Left lung (tissue), 10 donors: ENCODE measurements around the gene CD84. TPM values are rescaled to one million over a fixed set of nuclear protein-coding genes. Genes with fewer than 3 reads are reported as not detected.
"Not testable (repeated sequence)": the region's sequence is repeated elsewhere in the genome, so short reads cannot be mapped to it uniquely, and the experiment has no call there.

ENCODE experiments used
- ATAC-seq: fragments of 200-7000 bp; cut with Tn5 transposase; one replicate; pipeline ENCODE4 v1.9.1; 2020; ENCODE audit warnings: moderate library complexity
- DNase-seq, 4 donors: peaks; one replicate each; pipeline ENCODE4 v3.0.0-alpha.2; 2013 to 2020
- H3K27ac ChIP-seq, 2 donors: fragments of 200-600 bp; sonication (generic) in 1 of 2; one replicate each; pipeline versions ENCODE4 v1.5.0 to v1.8.0; 2020 to 2021
- H3K27me3 ChIP-seq, 2 donors: fragments of 200-600 bp; sonication (generic) in 1 of 2; one replicate each; pipeline versions ENCODE4 v1.5.0 to v1.8.0; 2020 to 2021
- H3K36me3 ChIP-seq, 2 donors: fragments of 200-600 bp; sonication (generic) in 1 of 2; one replicate each; pipeline versions ENCODE4 v1.5.0 to v1.8.0; 2020 to 2021
- H3K4me1 ChIP-seq, 2 donors: fragments of 200-600 bp; one replicate each; pipeline ENCODE4 v1.8.0; 2021
- H3K4me3 ChIP-seq, 2 donors: fragments of 200-600 bp; sonication (generic) in 1 of 2; one replicate each; pipeline versions ENCODE4 v1.5.0 to v1.8.0; 2020 to 2021; ENCODE audit warnings: mild to moderate bottlenecking in 1 of 2
- H3K9me3 ChIP-seq, 2 donors: fragments of 200-600 bp; sonication (generic) in 1 of 2; one replicate each; pipeline versions ENCODE4 v1.5.0 to v1.8.0; 2020 to 2021
- intact Hi-C, 2 donors: fragments of 100-400 bp; cut with DNase I; formaldehyde crosslinking; loops; one replicate each; pipeline versions ENCODE4 v1.11.2 to v1.14.2; 2022
- polyA plus RNA-seq, 6 donors: library from polyadenylated mRNA; unstranded; fragments of 120-200 nt; gene quantifications; one replicate each; pipeline ENCODE4 v1.2.1, GENCODE V29; 2013; ENCODE audit not compliant: insufficient read length in 6 of 6
- total RNA-seq, 2 donors: library from RNA; stranded (reverse); fragmentation: NEBNext Ultra II Directional; extraction: Animal tissue kit (Norgen Biotek cat#: 25700); gene quantifications; one replicate each; pipeline ENCODE4 v1.2.1, GENCODE V29; 2021
- TF ChIP-seq, protein P1 (sequence below), 2 donors: fragments of 200-600 bp; sonication (generic) in 1 of 2; IDR thresholded peaks; one replicate each; pipeline versions ENCODE4 v1.5.0 to v1.8.0; 2021; ENCODE audit warnings: antibody characterized with exemption in 2 of 2
- donor health status: DM: no; HTN: yes; CAD: no.
- donor health status: DM: no; HTN: no; CAD: no.

The CD84 gene
- total and polyA plus RNA-seq, 8 donors, result 1.6 to 39.7 (median 2.3) TPM

DNA sequence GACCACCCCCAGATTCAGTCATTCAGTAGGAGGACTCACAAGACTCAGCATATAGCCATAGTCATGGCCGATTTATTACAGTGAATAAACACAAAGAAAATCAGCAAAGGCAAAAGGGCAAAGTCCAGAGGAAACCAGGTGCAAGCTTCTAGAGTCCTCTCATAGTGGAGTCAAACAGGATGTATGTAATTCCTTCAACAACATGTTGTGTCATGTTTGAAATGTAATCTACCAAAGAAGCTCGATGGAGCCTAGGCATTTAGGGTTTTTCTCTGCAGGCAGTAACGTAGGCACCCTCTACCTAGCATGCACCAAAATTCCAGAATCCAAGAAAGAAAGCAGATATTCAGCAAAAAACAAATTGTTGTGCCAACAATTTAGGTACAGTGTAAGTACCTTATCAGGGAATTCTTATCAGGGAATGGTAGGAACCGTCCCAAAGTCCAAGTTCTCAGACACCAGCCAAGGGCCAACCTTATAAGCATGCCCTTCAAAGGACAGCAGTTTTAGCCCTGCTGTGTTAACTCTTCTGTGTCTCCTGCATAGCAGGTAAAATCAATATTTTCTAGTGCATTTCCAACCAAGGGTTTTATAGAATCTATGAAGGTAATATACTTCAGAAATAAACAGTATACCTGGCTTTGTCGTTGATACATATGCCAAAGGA lies 40.2 kb downstream of the CD84 start:
- Histone ChIP-seq H3K9me3 (peaks cover 0 to 20% of the 10 kb centered on the region in 2 donors), H3K4me3 (no peak overlapping the region), H3K27ac (no peak overlapping the region), H3K4me1 (peaks cover 0 to 22% of the 10 kb centered on the region in 2 donors), H3K36me3 (no peaks in the 10 kb centered on the region), H3K27me3 (no peaks in the 10 kb centered on the region)
- intact Hi-C loops, result no loop called here
- DNase-seq (no peak), ATAC-seq (no peak)
- TF ChIP-seq, protein P1, sequence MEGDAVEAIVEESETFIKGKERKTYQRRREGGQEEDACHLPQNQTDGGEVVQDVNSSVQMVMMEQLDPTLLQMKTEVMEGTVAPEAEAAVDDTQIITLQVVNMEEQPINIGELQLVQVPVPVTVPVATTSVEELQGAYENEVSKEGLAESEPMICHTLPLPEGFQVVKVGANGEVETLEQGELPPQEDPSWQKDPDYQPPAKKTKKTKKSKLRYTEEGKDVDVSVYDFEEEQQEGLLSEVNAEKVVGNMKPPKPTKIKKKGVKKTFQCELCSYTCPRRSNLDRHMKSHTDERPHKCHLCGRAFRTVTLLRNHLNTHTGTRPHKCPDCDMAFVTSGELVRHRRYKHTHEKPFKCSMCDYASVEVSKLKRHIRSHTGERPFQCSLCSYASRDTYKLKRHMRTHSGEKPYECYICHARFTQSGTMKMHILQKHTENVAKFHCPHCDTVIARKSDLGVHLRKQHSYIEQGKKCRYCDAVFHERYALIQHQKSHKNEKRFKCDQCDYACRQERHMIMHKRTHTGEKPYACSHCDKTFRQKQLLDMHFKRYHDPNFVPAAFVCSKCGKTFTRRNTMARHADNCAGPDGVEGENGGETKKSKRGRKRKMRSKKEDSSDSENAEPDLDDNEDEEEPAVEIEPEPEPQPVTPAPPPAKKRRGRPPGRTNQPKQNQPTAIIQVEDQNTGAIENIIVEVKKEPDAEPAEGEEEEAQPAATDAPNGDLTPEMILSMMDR (IDR thresholded peaks at IDR 0.05), result no peak

DNA sequence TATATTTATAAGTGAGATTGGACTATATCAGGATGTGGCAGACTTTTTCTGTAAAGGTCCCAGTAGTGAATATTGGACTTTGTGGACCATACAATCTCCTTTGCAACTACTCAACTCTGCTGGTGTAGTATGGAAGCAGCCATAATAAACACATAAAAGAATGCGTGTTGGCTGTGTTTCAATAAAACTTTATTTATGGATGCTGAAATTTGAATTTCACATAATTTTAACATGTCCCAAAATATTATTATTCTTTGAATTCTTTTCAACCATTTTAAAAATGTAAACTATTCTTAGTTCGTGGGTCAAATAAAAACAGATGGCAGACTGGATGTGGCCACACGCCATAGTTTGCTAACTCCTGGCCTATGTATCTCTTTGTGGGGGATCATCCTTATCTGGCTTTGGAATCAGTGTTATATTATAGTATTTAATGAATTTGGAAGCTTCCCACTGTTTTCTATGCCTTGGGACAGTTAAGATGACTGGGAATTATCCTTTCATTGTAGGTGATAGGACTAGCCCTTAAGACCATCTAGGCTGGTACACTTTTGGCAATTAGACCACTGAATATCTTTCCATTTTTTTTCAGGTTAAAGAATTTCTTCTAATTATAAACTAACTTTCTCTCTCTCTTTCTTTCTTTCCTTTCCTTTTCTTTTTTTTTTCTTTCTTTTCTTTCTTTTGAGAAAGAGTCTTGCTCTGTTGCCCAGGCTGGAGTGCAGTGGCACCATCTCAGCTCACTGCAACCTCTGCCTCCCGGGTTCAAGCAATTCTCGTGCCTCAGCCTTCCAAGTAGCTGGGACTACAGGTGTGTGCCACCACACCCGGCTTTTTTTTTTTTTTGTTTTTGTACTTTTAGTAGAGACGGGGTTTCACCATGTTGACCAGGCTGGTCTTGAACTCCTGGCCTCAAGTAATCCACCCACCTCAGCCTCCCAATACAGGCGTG lies 41.3 kb downstream of the CD84 start:
- Histone ChIP-seq H3K36me3 (no peaks in the 10 kb centered on the region), H3K4me1 (peaks cover 0 to 22% of the 10 kb centered on the region in 2 donors), H3K9me3 (peaks cover 0 to 30% of the 10 kb centered on the region in 2 donors), H3K4me3 (no peak overlapping the region), H3K27me3 (no peaks in the 10 kb centered on the region), H3K27ac (no peak overlapping the region)
- DNase-seq, result no peak
- no peak for ATAC-seq
- TF ChIP-seq, protein P1 (IDR thresholded peaks at IDR 0.05), result no peak
- intact Hi-C loops, result no loop called here

DNA sequence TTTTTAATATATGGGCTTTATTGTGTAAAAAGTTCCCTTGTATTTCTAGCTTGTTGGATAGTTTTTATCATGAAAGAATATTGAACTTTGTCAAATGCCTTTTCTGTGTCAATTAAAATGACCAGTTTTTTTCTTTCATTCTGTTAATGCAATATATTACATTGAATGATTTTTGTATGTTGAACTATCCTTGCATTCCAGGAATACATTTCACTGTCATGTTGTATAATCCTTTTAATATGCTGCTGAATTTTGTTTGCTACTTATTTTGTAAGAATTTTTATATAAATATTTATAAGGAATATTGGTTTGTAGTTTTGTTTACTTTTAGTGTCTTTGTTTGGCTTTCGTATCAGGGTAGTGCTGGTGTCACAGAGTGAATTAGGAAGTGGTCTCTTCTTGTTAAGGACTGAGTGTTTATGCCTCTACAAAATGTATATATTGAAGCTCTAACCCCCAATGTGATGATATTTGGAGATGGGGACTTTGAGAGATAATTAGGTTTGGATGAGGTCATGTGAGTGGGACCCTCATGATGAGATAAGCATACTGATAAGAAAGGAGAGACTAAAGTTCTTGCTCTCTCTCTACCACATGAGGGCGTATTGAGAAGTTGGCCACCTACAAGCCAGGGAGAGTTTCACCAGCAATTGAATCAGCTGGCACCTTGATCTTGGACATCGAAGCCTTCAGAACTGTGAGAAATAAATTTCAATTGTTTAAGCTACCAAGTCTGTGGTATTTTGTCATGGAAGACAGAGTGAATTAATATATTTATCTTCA lies 44.3 kb downstream of the CD84 start:
- Histone ChIP-seq H3K4me3 (no peak overlapping the region), H3K4me1 (peaks cover 0 to 10% of the 10 kb centered on the region in 2 donors), H3K27me3 (no peaks in the 10 kb centered on the region), H3K27ac (no peak overlapping the region), H3K36me3 (no peaks in the 10 kb centered on the region), H3K9me3 (peaks cover 0 to 33% of the 10 kb centered on the region in 2 donors)
- no peak for ATAC-seq
- no peak for DNase-seq
- TF ChIP-seq, protein P1 (IDR thresholded peaks at IDR 0.05), result no peak
- intact Hi-C loops, result no loop called here

DNA sequence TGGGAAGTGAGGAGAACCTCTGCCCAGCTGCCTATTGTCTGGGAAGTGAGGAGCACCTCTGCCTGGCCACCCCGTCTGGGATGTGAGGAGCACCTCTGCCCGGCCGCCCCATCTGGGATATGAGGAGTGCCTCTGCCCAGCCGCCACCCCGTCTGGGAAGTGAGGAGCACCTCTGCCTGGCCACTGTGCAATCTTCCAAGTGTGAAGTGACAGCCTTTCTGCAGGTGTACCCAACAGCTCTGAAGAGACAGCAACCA lies 46.8 kb downstream of the CD84 start:
- H3K4me1 ChIP-seq, H3K36me3 ChIP-seq, H3K27ac ChIP-seq, intact Hi-C loops, ATAC-seq, H3K27me3 ChIP-seq, DNase-seq, H3K4me3 ChIP-seq: not testable (repeated sequence)
- H3K9me3 ChIP-seq, result peaks cover 0 to 33% of the 10 kb centered on the region in 2 donors

DNA sequence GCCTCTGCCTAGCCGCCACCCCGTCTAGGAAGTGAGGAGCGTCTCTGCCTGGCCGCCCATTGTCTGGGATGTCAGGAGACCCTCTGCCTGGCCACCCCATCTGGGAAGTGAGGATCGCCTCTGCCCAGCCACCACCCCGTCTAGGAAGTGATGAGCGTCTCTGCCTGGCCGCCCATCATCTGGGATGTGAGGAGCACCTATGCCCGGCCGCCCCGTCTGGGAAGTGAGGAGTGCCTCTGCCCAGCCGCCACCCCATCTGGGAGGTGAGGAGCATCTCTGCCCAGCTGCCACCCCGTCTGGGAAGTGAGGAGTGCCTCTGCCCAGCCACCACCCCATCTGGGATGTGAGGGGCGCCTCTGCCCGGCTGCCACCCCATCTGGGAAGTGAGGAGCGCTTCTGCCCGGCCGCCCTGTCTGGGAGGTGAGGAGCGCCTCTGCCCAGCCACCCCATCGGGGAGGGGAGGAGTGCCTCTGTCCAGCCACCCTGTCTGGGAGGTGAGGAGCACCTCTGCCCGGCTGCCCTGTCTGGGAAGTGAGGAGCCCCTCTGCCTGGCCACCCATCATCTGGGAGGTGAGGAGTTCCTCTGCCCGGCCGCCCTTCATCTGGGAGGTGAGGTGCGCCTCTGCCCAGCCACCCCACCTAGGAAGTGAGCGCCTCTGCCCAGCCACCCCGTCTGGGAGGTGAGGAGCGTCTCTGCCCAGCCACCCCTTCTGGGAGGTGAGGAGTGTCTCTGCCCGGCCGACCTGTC lies 47.3 kb downstream of the CD84 start:
- peaks cover 0 to 33% of the 10 kb centered on the region in 2 donors for H3K9me3 ChIP-seq
- H3K27me3 ChIP-seq, H3K27ac ChIP-seq, DNase-seq, H3K4me3 ChIP-seq, H3K4me1 ChIP-seq, ATAC-seq, H3K36me3 ChIP-seq, intact Hi-C loops: not testable (repeated sequence)

DNA sequence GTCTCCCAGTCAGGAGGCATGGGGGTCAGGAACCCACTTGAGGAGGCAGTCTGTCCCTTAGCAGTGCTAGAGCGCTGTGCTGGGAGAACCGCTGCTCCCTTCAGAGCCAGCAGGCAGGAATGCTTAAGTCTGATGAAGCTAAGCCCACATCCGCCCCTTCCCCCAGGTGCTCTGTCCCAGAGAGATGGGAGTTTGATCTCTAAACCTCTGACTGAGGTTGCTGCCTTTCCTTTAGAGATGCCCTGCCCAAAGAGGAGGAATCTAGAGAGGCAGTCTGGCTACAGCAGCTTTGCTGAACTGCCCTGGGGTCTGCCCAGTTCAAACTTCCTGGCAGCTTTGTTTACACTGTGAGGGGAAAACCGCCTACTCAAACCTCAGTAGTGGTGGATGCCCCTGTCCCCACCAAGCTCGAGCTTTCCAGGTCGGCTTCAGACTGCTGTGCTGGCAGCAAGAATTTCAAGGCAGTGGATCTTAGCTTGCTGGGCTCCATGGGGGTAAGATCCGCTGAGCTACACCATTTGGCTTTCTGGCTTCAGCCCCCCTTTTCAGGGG lies 49.8 kb downstream of the CD84 start:
- DNase-seq, H3K4me1 ChIP-seq, intact Hi-C loops, H3K27me3 ChIP-seq, ATAC-seq, H3K36me3 ChIP-seq, H3K4me3 ChIP-seq, H3K27ac ChIP-seq: not testable (repeated sequence)
- peaks cover 0 to 19% of the 10 kb centered on the region in 2 donors for H3K9me3 ChIP-seq

DNA sequence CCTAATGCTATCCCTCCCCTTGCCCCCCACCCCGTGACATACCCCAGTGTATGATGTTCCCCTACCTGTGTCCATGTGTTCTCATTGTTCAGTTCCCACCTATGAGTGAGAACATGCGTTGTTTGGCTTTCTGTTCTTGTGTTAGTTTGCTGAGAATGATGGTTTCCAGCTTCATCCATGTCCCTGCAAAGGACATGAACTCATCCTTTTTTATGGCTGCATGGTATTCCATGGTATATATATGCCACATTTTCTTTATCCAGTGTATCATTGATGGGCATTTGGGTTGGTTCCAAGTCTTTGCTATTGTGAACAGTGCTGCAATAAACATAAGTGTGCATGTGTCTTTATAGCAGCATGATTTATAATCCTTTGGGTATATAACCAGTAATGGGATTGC lies 55.5 kb downstream of the CD84 start:
- intact Hi-C loops, H3K4me1 ChIP-seq, ATAC-seq, H3K36me3 ChIP-seq, H3K27me3 ChIP-seq, DNase-seq, H3K4me3 ChIP-seq, H3K27ac ChIP-seq, H3K9me3 ChIP-seq: not testable (repeated sequence)
